ENCODE measurements around the gene TRAIP. TPM values are rescaled to one million over a fixed set of nuclear protein-coding genes. Genes with fewer than 3 reads are reported as not detected.

Gene TRAIP
- total RNA-seq, 1 donor: 7.7 TPM

- no peak for TF ChIP-seq CTCF (IDR thresholded peaks at IDR 0.05; ENCODE audit: insufficient read depth, low read length)
- no peak for DNase-seq (ENCODE audit: low read depth)
- no peak overlapping the region for H3K4me3 ChIP-seq (ENCODE audit: low read depth, low read length)
These were observed 27.6 kb upstream of the TRAIP start for GRCh38 chr3:49883998-49884397.

- peak; percentile 34 for DNase-seq (ENCODE audit: low read depth)
- TF ChIP-seq CTCF (IDR thresholded peaks at IDR 0.05; ENCODE audit: insufficient read depth, low read length): no peak
- no peak overlapping the region for H3K4me3 ChIP-seq (ENCODE audit: low read depth, low read length)
These were observed 25.8 kb upstream of the TRAIP start for GRCh38 chr3:49882166-49882565.

- TF ChIP-seq CTCF (IDR thresholded peaks at IDR 0.05; ENCODE audit: insufficient read depth, low read length): no peak
- H3K4me3 ChIP-seq (ENCODE audit: low read depth, low read length): no peak overlapping the region
- no peak for DNase-seq (ENCODE audit: low read depth)
These were observed 24.4 kb upstream of the TRAIP start for GRCh38 chr3:49880581-49881315.

- no peak for TF ChIP-seq CTCF (IDR thresholded peaks at IDR 0.05; ENCODE audit: insufficient read depth, low read length)
- no peak for DNase-seq (ENCODE audit: low read depth)
- no peak overlapping the region for H3K4me3 ChIP-seq (ENCODE audit: low read depth, low read length)
These were observed 23.4 kb upstream of the TRAIP start for GRCh38 chr3:49879721-49880120.

- DNase-seq (ENCODE audit: low read depth): no peak
- H3K4me3 ChIP-seq (ENCODE audit: low read depth, low read length): no peak overlapping the region
- no peak for TF ChIP-seq CTCF (IDR thresholded peaks at IDR 0.05; ENCODE audit: insufficient read depth, low read length)
These were observed 22.3 kb upstream of the TRAIP start for GRCh38 chr3:49878686-49879085.

- no peak for TF ChIP-seq CTCF (IDR thresholded peaks at IDR 0.05; ENCODE audit: insufficient read depth, low read length)
- no peak overlapping the region for H3K4me3 ChIP-seq (ENCODE audit: low read depth, low read length)
- no peak for DNase-seq (ENCODE audit: low read depth)
These were observed 21.4 kb upstream of the TRAIP start for GRCh38 chr3:49877716-49878115.

GRCh38 chr3:49876567-49876966 is 20.2 kb upstream of the TRAIP start:
- TF ChIP-seq CTCF (IDR thresholded peaks at IDR 0.05; ENCODE audit: insufficient read depth, low read length): no peak
- no peak overlapping the region for H3K4me3 ChIP-seq (ENCODE audit: low read depth, low read length)
- DNase-seq (ENCODE audit: low read depth): no peak
